Peyer's patch (tissue), 4 donors: ENCODE results near the gene PRG2.

Source experiments
- CTCF ChIP-seq, 6 experiments: fragments of 450-650 bp in 4 of 6; fragments of 200-600 bp in 2 of 6; sonication (generic) in 1 of 6; IDR thresholded peaks; one replicate each; pipeline ENCODE4 v1.5.1; 2017 to 2019; ENCODE audit warnings: antibody characterized with exemption in 6 of 6, mild to moderate bottlenecking in 3 of 6, moderate library complexity in 1 of 6
- POLR2A ChIP-seq, 2 donors: fragments of 450-650 bp; IDR thresholded peaks; one replicate each; pipeline ENCODE4 v1.5.1; 2017; ENCODE audit warnings: antibody characterized with exemption in 2 of 2, mild to moderate bottlenecking in 2 of 2, moderate library complexity in 2 of 2

GRCh38 chr11:57426929-57427726, 36.7 kb upstream of the PRG2 start, which contains the start of gene SLC43A3:
- peak in 1 of 2 donors; percentile 29 for TF ChIP-seq POLR2A (IDR thresholded peaks at IDR 0.05)
- no peak for TF ChIP-seq CTCF (IDR thresholded peaks at IDR 0.05)
